SK-N-SH treated with all-trans-retinoic acid at 6 μM for 48 hours (cell line): Measurements from ENCODE around the gene LRRC73.

ENCODE experiments used
- TOX ChIP-seq: fragments of 250-450 bp; sonication (Bioruptor Pico); IDR thresholded peaks from 2 replicates; pipeline ENCODE4 v1.8.0; 2021; ENCODE audit warnings: mild to moderate bottlenecking, moderate library complexity, borderline replicate concordance
- TSHZ2 ChIP-seq: fragments of 250-450 bp; sonication (Bioruptor Pico); IDR thresholded peaks from 2 replicates; pipeline ENCODE4 v1.5.0; 2020; ENCODE audit warnings: mild to moderate bottlenecking, moderate library complexity
- ZFP30 ChIP-seq: fragments of 450-650 bp; formaldehyde crosslinking; IDR thresholded peaks from 2 replicates; pipeline ENCODE4 v1.5.0; 2022; ENCODE audit warnings: mild to moderate bottlenecking, moderate library complexity

- TF ChIP-seq ZFP30 (CRISPR knock-in tag) (no peak), TSHZ2 (CRISPR knock-in tag) (no peak), TOX (CRISPR knock-in tag) (no peak)
Measured at GRCh38 chr6:43459535-43459934, 50.6 kb downstream of the LRRC73 start.
